Embryonic facial prominence (tissue), 1 donor: ENCODE results near the gene AMOTL2.

Experiments used
- DNase-seq: peaks from one replicate; pipeline ENCODE4 v3.0.0-alpha.2; 2016; ENCODE audit errors: extremely low spot score

AMOTL2 gene

GRCh38 chr3:134366221-134366927 is 7.9 kb downstream of the AMOTL2 start:
- no peak for DNase-seq

- no peak for DNase-seq
Observed at GRCh38 chr3:134365766-134366065, 8.5 kb downstream of the AMOTL2 start.

- no peak for DNase-seq
Observed at GRCh38 chr3:134364936-134365765, 9.1 kb downstream of the AMOTL2 start.

GRCh38 chr3:134364061-134364935 is 9.9 kb downstream of the AMOTL2 start:
- DNase-seq: peak; percentile 89

- DNase-seq: no peak
Observed at GRCh38 chr3:134363381-134363755, 10.9 kb downstream of the AMOTL2 start.

- DNase-seq: no peak
Observed at GRCh38 chr3:134362670-134363380, 11.4 kb downstream of the AMOTL2 start.

- no peak for DNase-seq
Observed at GRCh38 chr3:134362221-134362620, 12.0 kb downstream of the AMOTL2 start.

GRCh38 chr3:134361162-134361835 is 12.9 kb downstream of the AMOTL2 start:
- no peak for DNase-seq

GRCh38 chr3:134360046-134360445 is 14.2 kb downstream of the AMOTL2 start:
- no peak for DNase-seq

- no peak for DNase-seq
Observed at GRCh38 chr3:134359121-134360010, 14.9 kb downstream of the AMOTL2 start.

GRCh38 chr3:134357914-134358811 is 16.1 kb downstream of the AMOTL2 start:
- peak; percentile 85 for DNase-seq

- no peak for DNase-seq
Observed at GRCh38 chr3:134357261-134357913, 16.9 kb downstream of the AMOTL2 start.

- no peak for DNase-seq
Observed at GRCh38 chr3:134356411-134357040, 17.7 kb downstream of the AMOTL2 start.

GRCh38 chr3:134355416-134355815 is 18.8 kb downstream of the AMOTL2 start:
- DNase-seq: no peak

- no peak for DNase-seq
Observed at GRCh38 chr3:134354612-134355251, 19.5 kb downstream of the AMOTL2 start.

GRCh38 chr3:134353831-134354611 is 20.2 kb downstream of the AMOTL2 start:
- no peak for DNase-seq
